HG02759 (cell line): ENCODE results near the gene AK5.

Source experiments
- ATAC-seq: cut with Tn5 transposase; IDR thresholded peaks from one replicate; pipeline ENCODE4 v1.9.1; 2021; ENCODE audit warnings: mild to moderate bottlenecking, moderate library complexity; ENCODE audit not compliant: unreplicated experiment

The AK5 gene

GRCh38 chr1:77281491-77282186 lies at the start of gene AK5:
AK5 (plus strand) TSS chr1:77282019; CDS start chr1:77282314, 295 bp downstream.
- ATAC-seq: peak; percentile 82

GRCh38 chr1:77232829-77233228 lies 49.0 kb upstream of the AK5 start:
- ATAC-seq: no peak

- ATAC-seq: no peak
Measured at GRCh38 chr1:77234096-77234495, 47.7 kb upstream of the AK5 start.

DNA sequence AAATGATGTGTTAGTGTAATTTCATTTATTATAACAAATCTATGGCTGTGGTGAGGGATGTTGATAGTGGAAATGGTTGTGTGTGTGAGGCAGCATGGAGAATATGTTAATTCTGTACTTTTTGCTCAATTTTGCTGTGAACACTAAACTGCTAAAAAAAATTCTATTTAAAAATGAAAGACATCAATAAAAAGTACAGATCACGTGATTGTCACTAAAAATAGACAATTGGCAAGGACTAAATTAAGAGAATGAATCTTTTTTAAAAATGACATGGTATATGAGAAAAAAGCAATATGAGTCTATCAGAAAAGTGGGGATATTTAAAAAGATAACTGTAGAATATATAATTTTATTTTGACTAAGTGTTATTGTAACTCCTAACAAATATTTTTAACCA lies 46.9 kb upstream of the AK5 start:
- ATAC-seq: no peak

GRCh38 chr1:77238462-77238861 lies 43.4 kb upstream of the AK5 start:
- ATAC-seq: no peak

DNA sequence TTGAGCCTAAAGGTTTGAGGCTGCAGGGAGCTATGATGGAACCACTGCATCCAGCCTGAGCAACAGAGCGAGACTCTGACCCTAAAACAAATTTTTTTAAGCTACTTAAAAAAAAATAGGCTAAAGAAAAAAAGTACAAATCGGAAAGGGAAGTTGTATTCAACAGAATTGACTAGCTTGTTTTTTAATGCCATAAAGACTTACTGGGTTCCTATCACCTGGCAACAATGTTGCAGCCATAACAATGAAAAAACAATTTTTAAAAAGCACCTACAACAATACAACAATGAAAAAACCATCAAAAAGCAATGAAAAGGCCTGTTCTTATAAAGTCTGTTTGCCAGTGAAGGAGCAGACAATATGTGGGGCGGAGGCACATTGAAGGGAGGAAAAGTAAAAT lies 42.5 kb upstream of the AK5 start:
- ATAC-seq: no peak

GRCh38 chr1:77245830-77246229 lies 36.0 kb upstream of the AK5 start:
- no peak for ATAC-seq

DNA sequence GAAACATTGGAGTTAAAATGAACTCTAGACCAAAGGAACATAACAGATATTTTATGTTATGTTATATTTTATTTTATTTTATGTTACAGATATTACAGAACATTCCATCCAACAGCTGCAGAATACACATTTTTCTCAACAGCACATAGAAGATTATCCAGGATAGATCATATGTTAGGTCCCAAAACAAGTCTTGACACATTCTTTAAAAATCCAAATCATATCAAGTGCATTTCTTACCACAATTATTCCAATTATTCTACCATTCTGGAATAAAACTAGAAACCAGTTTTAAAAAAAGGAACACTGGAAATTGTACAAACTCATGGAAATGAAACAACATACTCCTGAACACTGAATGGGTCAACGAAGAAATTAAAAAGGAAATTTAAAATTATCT lies 31.7 kb upstream of the AK5 start:
- no peak for ATAC-seq

DNA sequence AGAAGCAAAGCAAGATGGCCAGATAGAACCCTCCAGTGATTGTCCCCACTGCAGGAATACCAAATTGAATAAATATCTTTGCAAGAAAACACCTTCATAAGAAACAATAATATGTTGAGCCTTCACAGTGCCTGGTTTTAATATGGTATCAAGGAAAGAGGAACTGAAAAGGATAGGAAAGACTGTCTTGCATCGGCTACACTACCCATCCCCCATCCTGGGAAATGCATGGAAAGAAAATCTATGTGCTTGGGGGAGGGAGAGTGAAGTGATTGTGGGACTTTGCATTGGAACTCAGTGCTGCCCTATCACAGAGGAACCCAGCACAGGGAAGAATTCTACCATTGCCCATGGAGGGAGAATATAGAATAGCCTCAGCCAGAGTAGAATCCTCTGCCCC lies 28.6 kb upstream of the AK5 start:
- no peak for ATAC-seq

- no peak for ATAC-seq
Measured at GRCh38 chr1:77263708-77264107, 18.1 kb upstream of the AK5 start.

DNA sequence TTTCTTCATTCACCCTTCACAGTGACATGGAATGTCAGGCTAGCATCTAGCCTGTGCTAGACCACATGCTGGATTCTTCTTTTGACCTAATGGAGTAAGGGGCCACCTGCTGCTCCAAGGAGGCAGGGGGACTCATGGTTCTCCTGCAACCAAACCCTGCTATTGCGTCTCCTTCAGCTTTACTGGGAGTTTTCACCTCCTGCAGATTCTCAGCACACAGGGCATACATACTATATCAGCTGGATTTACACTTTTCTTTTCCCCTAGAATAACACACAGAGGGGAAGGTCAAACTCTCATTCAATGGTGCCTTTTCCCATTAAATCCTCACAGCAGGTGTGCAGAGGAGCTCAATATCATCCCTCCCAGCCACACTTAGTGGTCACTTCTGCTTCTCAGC lies 16.6 kb upstream of the AK5 start:
- no peak for ATAC-seq

DNA sequence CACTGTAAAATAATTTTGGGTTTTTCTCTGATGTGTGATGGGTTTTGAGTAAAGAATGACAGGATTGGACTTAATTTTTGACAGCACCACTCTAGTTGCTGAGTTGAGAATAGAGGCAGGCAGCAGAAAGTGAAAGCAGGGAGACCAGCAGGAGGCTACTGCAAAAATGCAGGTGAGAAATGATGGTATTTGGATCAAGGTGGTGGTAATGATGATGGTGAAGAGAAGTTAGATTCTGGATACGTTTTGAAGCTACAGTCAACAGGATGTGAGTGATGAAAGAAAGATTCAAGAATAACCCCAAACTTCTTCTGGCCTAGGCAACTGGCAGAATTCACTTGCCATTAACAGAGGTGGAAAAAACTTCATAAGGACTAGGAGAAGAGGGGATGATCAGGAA lies 14.8 kb upstream of the AK5 start:
- no peak for ATAC-seq

DNA sequence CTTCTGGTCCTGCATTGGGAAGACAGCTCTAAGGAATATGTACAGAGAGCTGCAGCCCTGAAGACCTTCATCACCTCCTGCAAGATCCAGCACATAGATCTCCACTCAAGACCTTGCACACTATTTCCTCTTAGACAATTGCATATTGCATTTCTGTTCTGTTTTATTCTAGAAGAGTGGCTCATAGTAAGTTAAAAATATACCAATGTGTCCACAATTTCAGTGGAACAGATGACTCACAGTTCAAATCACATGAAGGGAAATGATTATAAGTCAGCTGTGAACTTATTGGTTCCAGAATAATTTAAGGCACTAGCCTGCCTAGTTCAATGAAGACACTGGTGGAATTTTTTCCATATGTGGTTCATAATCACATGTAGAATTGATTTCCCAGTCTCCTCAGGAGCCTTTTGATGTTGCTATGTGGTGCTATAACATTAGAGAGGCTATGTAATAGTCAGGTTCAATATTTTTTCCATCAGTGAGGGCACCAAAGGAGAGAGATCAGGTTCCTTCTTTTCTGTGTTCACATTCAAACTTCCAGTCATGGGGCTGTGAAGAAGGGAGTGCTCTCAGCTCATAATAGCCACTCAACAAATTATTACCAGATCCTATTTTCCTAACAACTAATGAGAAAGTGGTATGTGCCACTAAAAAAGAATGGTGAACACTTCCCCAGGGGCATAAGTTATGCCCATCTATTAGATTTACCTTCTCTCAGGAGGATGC lies 9.8 kb upstream of the AK5 start:
- ATAC-seq: no peak

DNA sequence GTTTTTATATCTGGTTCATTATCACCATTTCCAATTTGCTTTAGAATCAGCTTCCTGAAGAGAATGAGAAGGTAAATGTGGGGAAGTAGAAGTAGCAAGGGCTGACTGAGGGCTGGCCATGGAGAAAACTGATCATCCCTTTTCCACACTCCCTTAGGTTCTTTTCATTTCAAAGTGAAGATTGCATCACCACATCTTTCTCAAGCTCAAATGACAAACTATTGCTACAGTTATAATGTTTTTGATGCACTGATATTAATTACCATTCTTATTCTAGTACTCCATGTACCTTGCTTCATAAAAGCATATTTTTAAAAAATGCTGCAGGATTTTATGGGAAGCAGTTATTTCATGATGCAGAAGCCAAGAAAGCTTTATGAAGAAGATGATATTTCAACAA lies 7.9 kb upstream of the AK5 start:
- no peak for ATAC-seq

DNA sequence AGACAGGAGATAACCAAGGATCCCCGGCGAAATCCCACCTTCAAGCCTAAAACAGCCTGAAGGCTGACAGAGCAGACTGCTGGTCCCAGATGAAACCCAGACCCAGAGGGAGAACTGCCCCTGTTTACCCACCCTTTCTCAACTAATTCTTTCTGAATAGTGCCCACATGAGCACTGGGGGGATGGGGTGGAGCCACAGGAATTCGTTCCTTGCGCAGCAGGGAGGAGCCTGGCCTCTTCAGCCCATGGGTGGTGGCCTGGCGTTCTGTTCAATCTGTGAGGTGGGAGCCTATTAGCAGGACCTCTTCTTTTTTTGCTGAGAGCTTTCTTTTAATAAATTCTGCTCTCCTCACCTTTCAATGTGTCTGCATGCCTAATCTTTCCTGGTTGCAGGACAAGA lies 6.6 kb upstream of the AK5 start:
- no peak for ATAC-seq

- no peak for ATAC-seq
Measured at GRCh38 chr1:77276941-77277340, 4.9 kb upstream of the AK5 start.

GRCh38 chr1:77279929-77280328 lies 1.9 kb upstream of the AK5 start:
- ATAC-seq: no peak

DNA sequence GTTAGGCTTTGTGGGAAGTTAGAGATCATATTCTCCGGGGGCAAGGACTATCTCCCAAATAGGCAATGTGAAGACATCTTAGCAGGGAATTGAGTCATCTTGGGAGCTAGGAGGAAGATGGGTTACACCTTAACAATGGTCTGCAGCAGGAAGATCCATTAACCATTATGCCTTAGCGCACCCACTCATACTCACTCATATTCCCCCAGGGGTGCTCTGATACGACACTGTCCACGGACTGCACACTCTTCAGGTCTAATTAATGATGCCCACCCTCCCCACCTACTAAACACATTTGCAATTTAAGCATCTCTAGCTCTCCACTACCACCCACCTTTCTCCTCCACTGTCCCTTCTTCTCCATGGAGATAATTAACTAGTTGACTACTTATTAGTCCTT lies 857 bp upstream of the AK5 start:
- no peak for ATAC-seq

- peak; percentile 43 for ATAC-seq
Measured at GRCh38 chr1:77282187-77282865, 507 bp downstream of the AK5 start.

DNA sequence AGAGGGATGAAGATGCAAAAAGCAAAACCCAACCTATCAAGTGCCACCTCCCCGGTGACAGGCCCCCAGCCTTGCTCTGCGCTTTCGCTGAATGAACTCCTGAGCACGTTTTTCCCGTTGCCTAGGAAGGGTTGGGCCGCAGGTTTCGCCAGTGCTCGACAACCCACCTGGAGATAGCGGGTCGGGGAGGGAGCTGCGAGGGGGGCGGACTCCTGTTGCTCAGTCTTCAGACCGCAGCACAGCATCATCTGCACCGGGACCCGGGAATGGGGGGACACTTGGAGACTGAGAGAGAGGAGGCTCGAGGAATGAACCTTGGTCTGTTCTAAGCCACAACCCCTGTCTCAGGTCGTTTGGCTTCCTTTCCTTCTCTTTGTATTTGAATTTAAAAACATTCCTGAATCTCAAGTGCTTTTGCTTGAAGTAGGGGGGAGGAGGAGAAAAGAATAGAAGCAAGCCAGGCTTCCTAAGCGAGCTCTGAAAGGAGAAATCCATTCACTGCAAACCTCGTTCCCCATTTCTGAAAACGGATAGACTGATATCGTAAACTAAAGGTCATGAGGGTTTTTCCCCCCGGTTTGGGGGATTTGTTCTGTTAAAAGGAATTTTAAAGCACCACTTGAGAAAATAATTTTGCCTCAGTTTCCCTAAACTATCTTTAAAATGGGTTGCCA lies 1.2 kb downstream of the AK5 start:
- no peak for ATAC-seq

DNA sequence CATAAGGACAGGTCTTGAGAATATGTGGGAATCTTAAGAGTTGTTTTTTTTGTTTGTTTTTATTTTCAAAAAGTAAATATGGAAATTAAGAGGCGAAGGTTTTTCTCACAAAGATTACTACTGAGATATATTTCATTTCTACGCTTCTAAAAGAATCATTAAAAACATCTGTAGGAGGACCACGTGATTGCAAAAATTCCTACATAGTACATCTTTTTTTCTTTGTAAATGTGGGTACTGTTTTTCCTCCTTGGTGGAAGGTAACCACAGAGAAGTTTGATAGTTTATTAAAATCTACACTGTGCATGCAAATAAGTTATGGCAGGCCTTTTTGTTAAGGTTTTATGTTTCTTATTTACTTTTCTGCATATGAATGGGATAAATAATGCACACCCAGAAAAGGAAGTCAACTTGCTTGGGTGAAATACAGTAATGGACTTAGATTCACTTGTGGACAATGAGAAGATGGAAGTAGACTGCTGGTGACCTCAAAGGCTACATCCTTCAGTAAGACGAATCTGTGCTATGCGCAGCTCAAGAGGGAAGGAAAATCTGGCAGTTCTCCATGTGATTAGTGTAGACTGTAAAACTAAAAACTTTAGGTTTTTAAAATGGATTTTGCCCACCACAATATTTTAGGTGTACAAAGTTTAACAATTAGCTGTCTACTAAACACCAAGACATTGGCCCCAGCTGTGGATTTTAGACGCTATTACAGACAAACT lies 2.0 kb downstream of the AK5 start:
- no peak for ATAC-seq
